Measurements from ENCODE around the gene PFDN6.
A peak's percentile ranks its signal among the peaks of the same experiment; 100 is the strongest.
"Not testable (repeated sequence)": the region's sequence is repeated elsewhere in the genome, so short reads cannot be mapped to it uniquely, and the experiment has no call there.

The PFDN6 gene
- total RNA-seq, result 17.3 to 21.6 reads per million in 2 donors

- no peak for DNase-seq
Measured at GRCh38 chr6:33288921-33289783, at the start of gene PFDN6, which contains the start of gene WDR46. Gene PFDN6, plus strand, starts transcription at chr6:33289601. Its CDS starts 256 bp downstream, at chr6:33289857. Gene WDR46, minus strand, starts transcription at chr6:33289239. Its CDS starts 69 bp downstream, at chr6:33289170.

GRCh38 chr6:33241968-33242367 lies 47.4 kb upstream of the PFDN6 start:
- no peak for DNase-seq

- no peak for DNase-seq
Measured at GRCh38 chr6:33243476-33243875, 45.9 kb upstream of the PFDN6 start.

GRCh38 chr6:33247977-33248642 lies 41.3 kb upstream of the PFDN6 start:
- DNase-seq, result peak; percentile 39

GRCh38 chr6:33248643-33248931 lies 40.8 kb upstream of the PFDN6 start:
- no peak for DNase-seq

GRCh38 chr6:33248932-33249731 lies 40.3 kb upstream of the PFDN6 start:
- DNase-seq, result peak; percentile 83

- no peak for DNase-seq
Measured at GRCh38 chr6:33249732-33250630, 39.4 kb upstream of the PFDN6 start.

- DNase-seq, result no peak
Measured at GRCh38 chr6:33250731-33251130, 38.7 kb upstream of the PFDN6 start.

GRCh38 chr6:33251395-33252012 lies 37.9 kb upstream of the PFDN6 start:
- no peak for DNase-seq

GRCh38 chr6:33252759-33253158 lies 36.6 kb upstream of the PFDN6 start:
- no peak for DNase-seq

GRCh38 chr6:33254591-33254990 lies 34.8 kb upstream of the PFDN6 start:
- DNase-seq, result no peak

GRCh38 chr6:33259032-33259431 lies 30.4 kb upstream of the PFDN6 start:
- no peak for DNase-seq

GRCh38 chr6:33262490-33262889 lies 26.9 kb upstream of the PFDN6 start:
- DNase-seq, result not testable (repeated sequence)

GRCh38 chr6:33264015-33264414 lies 25.4 kb upstream of the PFDN6 start:
- no peak for DNase-seq

- no peak for DNase-seq
Measured at GRCh38 chr6:33271117-33271467, 18.3 kb upstream of the PFDN6 start.

- peak; percentile 75 for DNase-seq
Measured at GRCh38 chr6:33271468-33272274, 17.7 kb upstream of the PFDN6 start, which contains the start of the genes RPS18 and VPS52. Gene RPS18, plus strand, starts transcription at chr6:33272075. Its CDS starts 45 bp downstream, at chr6:33272120. Gene VPS52, minus strand, starts transcription at chr6:33271876. Its CDS starts 201 bp downstream, at chr6:33271675.

- DNase-seq, result no peak
Measured at GRCh38 chr6:33272275-33273128, 16.9 kb upstream of the PFDN6 start.

GRCh38 chr6:33273129-33273923 lies 16.1 kb upstream of the PFDN6 start:
- DNase-seq, result no peak
